Smooth muscle cell of the brain vasculature (primary cell): Measurements from ENCODE around the gene JTB.
A peak's percentile ranks its signal among the peaks of the same experiment; 100 is the strongest.

Experiments used
- DNase-seq: peaks from one replicate; pipeline ENCODE4 v3.0.0-alpha.2; 2012; ENCODE audit warnings: low read depth, low spot score

The JTB gene

DNA sequence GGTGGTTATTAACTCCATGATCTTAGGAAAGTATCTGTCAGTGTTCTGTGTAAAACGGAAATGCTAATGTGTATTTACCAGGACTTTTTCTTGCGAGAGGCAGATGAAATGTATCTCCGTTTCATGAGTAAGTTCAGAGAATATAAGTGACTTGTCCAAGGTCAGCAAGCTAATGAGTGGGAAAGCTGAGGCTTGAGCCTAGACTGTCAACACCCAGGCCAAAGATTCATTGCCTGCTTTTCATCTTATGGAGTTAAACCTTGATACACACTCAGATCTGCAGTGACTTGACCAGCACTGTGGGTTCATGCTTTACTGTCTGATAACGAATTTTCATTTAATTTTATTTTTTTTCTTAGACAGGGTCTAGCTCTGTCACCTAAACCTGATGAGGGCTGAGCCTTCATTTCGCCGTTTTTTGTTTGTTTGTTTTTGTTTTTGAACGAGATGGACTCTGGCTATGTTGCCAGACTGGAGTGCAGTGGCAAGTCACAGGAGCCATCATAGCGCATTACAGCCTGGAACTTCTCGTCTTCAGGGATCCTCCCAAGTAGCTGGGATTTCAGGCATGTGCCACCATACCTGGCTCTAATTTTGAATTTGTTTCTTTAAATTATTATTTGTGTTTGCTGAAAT, 918 bp upstream of the JTB start:
- no peak for DNase-seq

- no peak for DNase-seq
These were observed 640 bp downstream of the JTB start for GRCh38 chr1:153976819-153977249.

- DNase-seq, result no peak
These were observed 3.9 kb downstream of the JTB start for GRCh38 chr1:153973525-153973924.

GRCh38 chr1:153973071-153973470, 4.4 kb downstream of the JTB start:
- no peak for DNase-seq

DNA sequence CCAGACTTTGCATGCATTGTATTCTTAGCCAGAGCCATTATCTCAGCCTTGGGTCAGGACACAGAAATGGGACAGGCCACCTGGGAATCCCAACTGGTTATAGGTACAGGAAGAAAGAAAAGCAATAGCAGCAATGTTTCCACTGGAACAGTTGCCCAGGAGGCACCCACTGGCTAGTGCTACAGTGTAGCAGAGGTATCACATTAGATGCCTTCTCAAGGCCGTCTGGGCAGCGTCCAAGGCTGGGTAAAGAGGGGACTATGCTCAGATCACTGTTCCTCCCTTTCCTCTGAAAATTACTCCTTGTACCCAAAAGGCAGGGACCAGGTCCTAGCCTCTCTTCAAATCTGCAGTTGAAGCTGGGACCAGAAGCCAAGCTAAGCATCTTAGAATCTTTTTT, 7.1 kb downstream of the JTB start:
- DNase-seq, result no peak

- DNase-seq, result no peak
These were observed 8.5 kb downstream of the JTB start for GRCh38 chr1:153968972-153969371.

DNA sequence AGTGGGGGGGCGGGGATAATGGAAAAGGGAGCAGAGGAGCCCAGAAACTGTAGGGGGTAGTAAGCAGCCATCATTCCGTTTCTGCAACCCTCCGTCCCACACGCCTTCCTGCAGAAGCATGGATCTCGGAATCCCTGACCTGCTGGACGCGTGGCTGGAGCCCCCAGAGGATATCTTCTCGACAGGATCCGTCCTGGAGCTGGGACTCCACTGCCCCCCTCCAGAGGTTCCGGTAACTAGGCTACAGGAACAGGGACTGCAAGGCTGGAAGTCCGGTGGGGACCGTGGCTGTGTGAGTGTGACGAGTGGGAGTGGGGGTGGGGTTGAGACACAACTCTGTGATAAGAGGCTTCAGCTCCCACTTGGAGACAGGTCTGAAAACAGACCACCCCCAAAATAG, 9.1 kb downstream of the JTB start:
- DNase-seq, result no peak

- DNase-seq, result no peak
These were observed 9.5 kb downstream of the JTB start for GRCh38 chr1:153968000-153968363.

DNA sequence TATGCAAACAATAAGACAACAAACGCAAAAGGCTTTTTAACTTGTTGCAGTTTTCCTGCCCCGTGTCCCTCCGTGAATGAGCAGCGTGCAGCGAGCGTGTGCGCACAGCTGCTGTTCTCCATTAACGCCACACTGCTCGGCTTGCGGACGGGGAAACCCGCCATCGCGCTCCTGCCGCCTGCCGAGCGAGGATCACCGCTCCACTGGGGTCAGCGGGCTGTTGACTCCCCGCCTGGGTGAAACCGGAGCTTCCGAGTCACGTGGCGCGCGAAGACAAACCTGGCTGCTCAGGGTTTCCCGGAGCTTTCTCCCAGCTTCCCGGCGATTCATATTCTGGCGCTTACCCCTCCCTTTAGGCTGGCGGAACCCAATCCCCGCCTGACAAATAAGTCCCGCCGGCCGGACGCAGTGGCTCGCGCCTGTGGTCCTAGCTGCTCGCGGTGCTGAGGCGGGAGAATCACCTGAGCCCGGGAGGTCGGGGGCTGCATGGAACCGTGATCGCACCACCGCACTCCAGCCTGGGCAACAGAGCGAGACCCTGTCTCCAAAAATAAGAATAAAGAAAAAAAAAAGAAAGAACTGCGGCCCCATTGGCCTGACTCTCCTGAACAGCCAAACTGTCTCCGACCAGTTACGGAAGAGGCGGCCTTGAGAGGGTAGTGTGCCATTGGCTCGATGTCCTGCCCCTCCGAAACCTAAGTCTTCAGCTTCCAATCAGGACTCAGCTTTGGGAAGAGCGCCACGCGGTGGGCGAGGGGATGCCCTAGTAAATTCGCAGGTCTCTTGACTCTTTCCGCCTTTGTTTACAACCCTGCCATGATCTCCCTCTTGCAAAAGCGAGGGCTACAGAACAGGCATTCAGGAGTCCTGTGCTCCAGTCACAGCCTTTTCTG, 10.1 kb downstream of the JTB start, which contains the start of gene CREB3L4:
Gene CREB3L4 (plus strand): TSS at position 796 of the 893 bp plus-strand sequence. CDS start 624 bp downstream, outside the sequence.
- DNase-seq, result peak; percentile 95

GRCh38 chr1:153963850-153964331, 13.6 kb downstream of the JTB start:
- DNase-seq, result no peak

GRCh38 chr1:153963030-153963849, 14.2 kb downstream of the JTB start, which contains the start of gene SLC39A1:
TSS of gene SLC39A1 (minus strand) at chr1:153963537. CDS start at chr1:153962715, 822 bp downstream.
- no peak for DNase-seq

DNA sequence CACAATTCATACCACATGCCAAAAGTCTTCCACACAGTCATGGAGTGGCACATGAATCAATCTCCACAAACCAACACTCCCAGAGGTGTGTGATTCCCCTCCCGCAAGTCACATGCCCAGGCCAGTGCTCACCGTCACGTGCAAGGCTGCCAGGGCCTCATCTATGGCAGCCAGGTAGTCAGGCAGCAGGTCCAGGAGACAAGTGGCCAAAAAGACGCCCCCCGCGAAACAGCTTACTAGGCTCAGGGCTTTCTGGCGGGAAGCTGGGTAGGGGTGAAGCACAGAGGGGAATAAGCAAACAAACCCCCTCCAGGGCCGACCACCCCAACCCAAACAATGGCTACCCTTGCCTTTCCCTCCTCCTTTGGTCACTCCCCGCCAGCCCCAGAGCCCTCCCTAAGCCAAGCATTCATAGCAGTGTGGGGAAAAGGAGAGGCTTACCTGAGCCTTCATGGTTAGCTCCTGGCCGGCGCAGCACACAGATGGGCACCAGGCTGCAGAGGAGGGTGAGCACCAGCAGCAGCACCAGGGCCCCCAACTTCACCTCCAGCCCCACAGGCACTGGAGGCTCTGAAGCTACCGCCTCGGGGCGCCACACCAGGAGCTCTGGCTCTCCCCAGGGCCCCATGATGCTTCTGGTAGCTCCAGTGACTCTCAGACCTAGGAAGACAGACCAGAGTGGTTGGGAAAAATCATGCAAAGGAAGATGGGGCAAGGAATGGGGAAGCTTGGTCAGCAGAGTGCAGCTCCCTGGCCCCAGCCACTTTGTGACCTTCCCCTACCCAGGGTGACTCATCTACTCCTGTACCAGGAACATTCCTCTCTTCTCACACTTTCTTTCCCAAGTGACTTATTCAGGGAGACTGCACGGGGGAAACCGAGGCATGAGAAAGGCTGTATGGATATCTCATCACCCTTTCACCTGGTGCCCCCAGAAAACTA, 15.1 kb downstream of the JTB start:
- DNase-seq, result no peak

DNA sequence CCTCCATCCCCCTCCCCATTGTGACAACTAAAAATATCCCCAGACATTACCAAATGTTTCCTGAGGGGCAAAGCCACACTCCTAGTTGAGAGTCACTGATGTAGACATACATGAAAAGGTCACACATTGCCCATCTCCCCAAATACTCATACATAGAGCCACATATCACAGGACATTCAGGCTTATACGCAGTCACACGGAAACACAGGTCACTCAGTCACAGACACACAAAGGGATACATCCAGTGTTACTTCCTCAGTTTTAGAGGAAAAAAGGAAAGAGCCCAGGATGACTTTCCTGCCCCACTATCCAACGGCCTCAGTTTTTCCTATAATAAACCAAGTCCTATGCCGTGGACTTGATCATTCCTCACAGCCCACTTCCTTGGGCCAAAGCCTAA, 16.1 kb downstream of the JTB start:
- no peak for DNase-seq

DNA sequence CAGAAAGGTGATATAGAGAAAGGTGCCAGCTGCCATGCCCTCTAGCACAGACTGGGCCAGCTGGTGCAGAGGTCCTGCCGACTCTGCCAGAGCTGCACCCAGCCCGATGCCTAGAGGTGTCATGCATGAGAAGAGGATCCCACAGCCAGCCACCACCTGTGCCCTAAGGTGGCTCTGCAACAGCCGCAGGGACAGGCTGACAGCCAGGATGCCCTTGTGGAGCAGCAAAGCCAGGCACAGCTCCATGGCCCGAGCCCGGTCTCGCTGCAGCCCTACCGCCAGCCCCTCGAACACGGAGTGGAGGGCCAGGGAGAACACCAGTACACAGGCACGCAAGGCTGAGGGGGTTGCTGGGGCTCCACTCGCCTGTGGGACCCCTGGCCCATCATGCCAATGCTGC, 17.3 kb downstream of the JTB start:
- no peak for DNase-seq

DNA sequence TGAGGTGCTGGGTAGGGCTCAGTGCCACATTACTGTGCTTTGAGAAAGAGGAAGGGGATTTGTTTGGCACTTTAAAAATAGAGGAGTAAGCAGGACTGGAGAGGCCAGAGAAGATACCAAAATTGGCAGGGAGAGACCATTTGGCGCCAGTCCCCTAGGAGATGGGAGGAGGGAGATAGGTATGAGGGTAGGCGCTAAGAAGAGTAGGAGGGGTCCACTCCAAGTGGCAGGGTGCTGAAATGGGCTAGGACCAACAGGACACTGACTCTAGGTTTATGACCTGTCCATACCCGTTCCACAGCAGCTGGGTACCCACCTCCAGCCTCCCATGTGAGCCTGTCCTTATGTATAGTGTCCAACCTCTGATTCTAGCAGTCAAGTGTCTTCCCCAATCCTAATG, 18.0 kb downstream of the JTB start:
- DNase-seq, result no peak

GRCh38 chr1:153958961-153959260, 18.6 kb downstream of the JTB start:
- no peak for DNase-seq

- DNase-seq, result peak; percentile 95
These were observed 19.1 kb downstream of the JTB start, which contains the start of gene CRTC2 for GRCh38 chr1:153958111-153958960. TSS of gene CRTC2 (minus strand) at chr1:153958612. CDS start at chr1:153958497, 115 bp downstream.

DNA sequence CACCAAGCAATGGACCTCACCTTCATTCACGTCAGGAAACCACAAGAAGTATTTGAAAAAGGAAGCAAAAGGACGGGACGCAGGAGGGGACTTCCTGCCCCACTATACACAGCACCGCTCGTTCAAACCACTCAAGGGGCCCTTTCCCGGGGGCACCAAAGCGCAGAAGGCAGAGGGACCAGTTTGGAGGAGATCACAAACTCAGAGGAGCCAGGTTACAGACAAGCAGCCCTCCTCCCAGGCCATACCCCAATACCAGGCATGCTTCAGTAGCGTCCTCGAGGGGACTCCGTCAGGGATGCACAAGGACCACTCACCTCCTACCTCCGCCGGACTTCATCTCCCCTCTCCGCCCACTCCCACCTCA, 19.7 kb downstream of the JTB start:
- DNase-seq, result no peak

GRCh38 chr1:153956997-153957715, 20.3 kb downstream of the JTB start:
- DNase-seq, result no peak
